ENCODE data around the gene ACY1.

- TF ChIP-seq CTCF (IDR thresholded peaks at IDR 0.05), result no peak
- no peak for TF ChIP-seq ZBTB33 (IDR thresholded peaks at IDR 0.05; ENCODE audit: borderline replicate concordance, low read depth)
- no peak for TF ChIP-seq RAD21 (IDR thresholded peaks at IDR 0.05; ENCODE audit: low read length)
- TF ChIP-seq EZH2phosphoT487 (IDR thresholded peaks at IDR 0.05; ENCODE audit: borderline replicate concordance, low read depth), result no peak
- TF ChIP-seq RFX5 (IDR thresholded peaks at IDR 0.05; ENCODE audit: low read length), result no peak
- no peak for TF ChIP-seq MEF2A (IDR thresholded peaks at IDR 0.05; ENCODE audit: borderline replicate concordance, low read depth)
- TF ChIP-seq CHD2 (IDR thresholded peaks at IDR 0.05; ENCODE audit: low read length, partially characterized antibody), result no peak
- no peak for TF ChIP-seq POLR2AphosphoS5 (IDR thresholded peaks at IDR 0.05; ENCODE audit: low read depth, low read length)
- TF ChIP-seq RXRA (IDR thresholded peaks at IDR 0.05; ENCODE audit: borderline replicate concordance, low read depth), result no peak
- no peak for TF ChIP-seq TEAD4 (IDR thresholded peaks at IDR 0.05; ENCODE audit: borderline replicate concordance, insufficient read depth)
- TF ChIP-seq REST (IDR thresholded peaks at IDR 0.05; ENCODE audit: low read depth, low read length), result no peak
Measured at GRCh38 chr3:52029535-52029934, 46.2 kb downstream of the ACY1 start.
